NB4 (cell line): ENCODE results near the gene CLIC3.

Experiments used
- CTCF ChIP-seq: IDR thresholded peaks from one replicate; pipeline ENCODE4 v1.5.1; 2012; ENCODE audit warnings: low read depth, low read length
- TF ChIP-seq, protein P1 (sequence below): IDR thresholded peaks from 2 replicates; pipeline ENCODE4 v1.6.1; 2011; ENCODE audit warnings: low read depth, low read length

GRCh38 chr9:137007108-137007815 is 10.9 kb upstream of the CLIC3 start:
- no peak for TF ChIP-seq CTCF
- TF ChIP-seq, protein P1, sequence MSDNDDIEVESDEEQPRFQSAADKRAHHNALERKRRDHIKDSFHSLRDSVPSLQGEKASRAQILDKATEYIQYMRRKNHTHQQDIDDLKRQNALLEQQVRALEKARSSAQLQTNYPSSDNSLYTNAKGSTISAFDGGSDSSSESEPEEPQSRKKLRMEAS, result no peak
